Measurements from ENCODE around the gene TMEM253. TPM values are rescaled to one million over a fixed set of nuclear protein-coding genes. Genes with fewer than 3 reads are reported as not detected.

Gene TMEM253
- total RNA-seq, 1 experiment from 2014 or later = not detected

DNA sequence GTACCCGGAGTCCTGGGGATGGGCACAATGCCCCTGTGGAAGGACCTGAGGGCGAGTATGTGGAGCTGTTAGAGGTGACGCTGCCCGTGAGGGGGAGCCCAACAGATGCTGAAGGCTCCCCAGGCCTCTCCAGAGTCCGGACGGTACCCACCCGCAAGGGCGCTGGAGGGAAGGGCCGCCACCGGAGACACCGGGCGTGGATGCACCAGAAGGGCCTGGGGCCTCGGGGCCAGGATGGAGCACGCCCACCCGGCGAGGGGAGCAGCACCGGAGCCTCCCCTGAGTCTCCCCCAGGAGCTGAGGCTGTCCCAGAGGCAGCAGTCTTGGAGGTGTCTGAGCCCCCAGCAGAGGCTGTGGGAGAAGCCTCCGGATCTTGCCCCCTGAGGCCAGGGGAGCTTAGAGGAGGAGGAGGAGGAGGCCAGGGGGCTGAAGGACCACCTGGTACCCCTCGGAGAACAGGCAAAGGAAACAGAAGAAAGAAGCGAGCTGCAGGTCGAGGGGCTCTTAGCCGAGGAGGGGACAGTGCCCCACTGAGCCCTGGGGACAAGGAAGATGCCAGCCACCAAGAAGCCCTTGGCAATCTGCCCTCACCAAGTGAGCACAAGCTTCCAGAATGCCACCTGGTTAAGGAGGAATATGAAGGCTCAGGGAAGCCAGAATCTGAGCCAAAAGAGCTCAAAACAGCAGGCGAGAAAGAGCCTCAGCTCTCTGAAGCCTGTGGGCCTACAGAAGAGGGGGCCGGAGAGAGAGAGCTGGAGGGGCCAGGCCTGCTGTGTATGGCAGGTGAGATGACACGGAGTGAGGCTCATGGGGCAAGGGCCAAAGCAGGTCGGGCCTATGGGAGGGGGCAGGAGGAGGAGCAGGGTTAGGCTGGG lies 26.2 kb upstream of the TMEM253 start:
- Histone ChIP-seq H3K4me2 (ENCODE audit: low read depth, low read length, poor library complexity, severe bottlenecking) (no peak overlapping the region), H3K4me3 (ENCODE audit: low read length) (no peak overlapping the region), H4K20me1 (ENCODE audit: insufficient read depth, low read depth, low read length) (no peaks in the 10 kb centered on the region), H3K9ac (ENCODE audit: low read length) (no peak overlapping the region), H3K9me3 (ENCODE audit: low read length) (no peaks in the 10 kb centered on the region), H3K27me3 (ENCODE audit: low read length) (peaks cover 3% of the 10 kb centered on the region; the same call in 1 of the 2 replicates), H3K36me3 (ENCODE audit: insufficient read depth, low read length) (no peaks in the 10 kb centered on the region), H3K9me2 (replicated peaks; ENCODE audit: insufficient read depth, low read length) (no peaks in the 10 kb centered on the region), H2AFZ (ENCODE audit: low read length) (no peak overlapping the region), H3K27ac (ENCODE audit: low read length) (no peak overlapping the region), H3K79me2 (ENCODE audit: low read length) (no peaks in the 10 kb centered on the region), H3K4me1 (ENCODE audit: low read length) (peaks cover 26% of the 10 kb centered on the region)
- DNase-seq = no peak

DNA sequence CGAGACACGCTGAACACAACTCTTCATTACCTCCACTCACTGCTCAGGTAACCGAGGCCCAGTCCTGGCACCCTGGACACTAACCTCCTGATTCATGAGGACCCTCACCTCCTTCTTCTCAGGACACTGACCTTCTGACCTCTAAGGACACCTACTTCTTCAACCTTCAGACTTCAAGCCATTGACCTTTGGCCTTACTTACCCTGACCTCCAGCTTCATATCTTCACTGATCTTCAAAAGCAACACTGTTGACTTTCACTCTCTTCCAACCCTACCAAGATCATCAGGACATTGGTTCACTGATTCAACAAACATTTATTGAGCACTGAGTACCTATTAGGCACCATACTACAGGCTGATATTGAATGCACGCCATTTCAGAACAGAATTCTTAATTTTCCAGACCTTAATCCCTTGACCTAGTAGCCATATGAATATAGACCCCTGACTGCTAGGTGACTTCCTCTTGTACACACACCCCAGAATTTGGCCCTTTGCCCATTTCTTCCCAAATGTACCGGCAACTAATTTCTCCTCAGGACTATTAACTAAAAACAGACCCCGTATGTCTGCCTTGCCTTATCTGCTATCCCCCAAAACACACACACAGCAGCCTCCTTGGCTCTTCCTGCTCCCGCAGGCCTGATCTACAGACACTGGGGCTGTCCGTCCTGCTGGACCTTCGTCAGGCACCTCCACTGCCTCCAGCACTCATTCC lies 25.0 kb upstream of the TMEM253 start:
- Histone ChIP-seq H3K79me2 (ENCODE audit: low read length) (no peaks in the 10 kb centered on the region), H4K20me1 (ENCODE audit: insufficient read depth, low read depth, low read length) (no peaks in the 10 kb centered on the region), H3K9me3 (ENCODE audit: low read length) (no peaks in the 10 kb centered on the region), H3K4me1 (ENCODE audit: low read length) (peaks cover 16% of the 10 kb centered on the region), H3K9me2 (replicated peaks; ENCODE audit: insufficient read depth, low read length) (no peaks in the 10 kb centered on the region), H3K4me2 (ENCODE audit: low read depth, low read length, poor library complexity, severe bottlenecking) (no peak overlapping the region), H3K36me3 (ENCODE audit: insufficient read depth, low read length) (no peaks in the 10 kb centered on the region), H3K4me3 (ENCODE audit: low read length) (no peak overlapping the region), H3K27me3 (ENCODE audit: low read length) (0 out of 2 replicates have a peak, but pooled peaks cover 3% of the 10 kb centered on the region), H2AFZ (ENCODE audit: low read length) (no peak overlapping the region), H3K9ac (ENCODE audit: low read length) (no peak overlapping the region), H3K27ac (ENCODE audit: low read length) (no peak overlapping the region)
- DNase-seq = no peak

DNA sequence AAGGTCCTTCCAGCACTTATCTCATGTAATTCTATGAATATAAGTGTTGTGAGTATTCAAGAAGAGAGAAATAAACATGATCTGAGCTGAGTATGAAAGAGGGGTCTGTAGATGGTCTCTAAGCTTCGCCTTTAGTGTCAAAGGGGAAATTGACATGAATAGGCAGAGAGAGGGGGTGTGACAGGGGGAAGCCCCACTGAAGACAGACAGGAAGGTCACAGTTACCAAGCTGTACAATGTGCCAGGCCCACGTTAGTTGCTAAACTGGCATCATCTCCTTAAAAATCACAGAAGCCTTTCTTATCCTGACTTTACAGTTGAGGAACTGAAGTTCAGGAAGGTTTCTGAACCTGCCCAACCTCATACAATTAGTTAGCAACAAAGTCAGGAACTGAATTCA lies 23.2 kb upstream of the TMEM253 start:
- no peak overlapping the region for H3K27ac ChIP-seq (ENCODE audit: low read length)
- H3K4me2 ChIP-seq (ENCODE audit: low read depth, low read length, poor library complexity, severe bottlenecking) = no peak overlapping the region
- no peaks in the 10 kb centered on the region for H3K36me3 ChIP-seq (ENCODE audit: insufficient read depth, low read length)
- H3K4me1 ChIP-seq (ENCODE audit: low read length) = no peaks in the 10 kb centered on the region
- no peak overlapping the region for H3K4me3 ChIP-seq (ENCODE audit: low read length)
- H4K20me1 ChIP-seq (ENCODE audit: insufficient read depth, low read depth, low read length) = no peaks in the 10 kb centered on the region
- H3K9me2 ChIP-seq (replicated peaks; ENCODE audit: insufficient read depth, low read length) = no peaks in the 10 kb centered on the region
- DNase-seq = no peak
- H3K9me3 ChIP-seq (ENCODE audit: low read length) = no peaks in the 10 kb centered on the region
- H2AFZ ChIP-seq (ENCODE audit: low read length) = no peak overlapping the region
- H3K79me2 ChIP-seq (ENCODE audit: low read length) = no peaks in the 10 kb centered on the region
- no peak overlapping the region for H3K9ac ChIP-seq (ENCODE audit: low read length)
- no peaks in the 10 kb centered on the region for H3K27me3 ChIP-seq (ENCODE audit: low read length)

DNA sequence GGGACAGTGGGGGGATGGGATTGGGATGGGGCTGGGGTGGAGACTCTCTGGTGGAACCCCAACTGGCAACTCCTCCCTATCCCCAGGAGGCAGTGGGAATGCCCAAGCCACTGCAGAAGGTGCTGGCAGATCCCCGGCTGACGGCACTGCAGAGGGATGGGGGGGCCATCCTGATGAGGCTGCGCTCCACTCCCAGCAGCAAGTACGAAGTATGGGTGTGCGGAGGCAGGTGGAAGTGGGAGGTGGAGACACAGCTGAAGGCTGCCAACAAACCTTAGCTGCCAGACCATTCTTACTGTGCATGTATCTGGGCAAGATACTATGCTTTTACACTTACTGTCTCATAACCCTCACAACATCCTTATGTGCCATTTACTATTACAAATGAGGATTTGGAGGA lies 22.6 kb upstream of the TMEM253 start:
- H3K4me2 ChIP-seq (ENCODE audit: low read depth, low read length, poor library complexity, severe bottlenecking) = no peak overlapping the region
- H3K79me2 ChIP-seq (ENCODE audit: low read length) = no peaks in the 10 kb centered on the region
- H3K36me3 ChIP-seq (ENCODE audit: insufficient read depth, low read length) = no peaks in the 10 kb centered on the region
- H3K9me2 ChIP-seq (replicated peaks; ENCODE audit: insufficient read depth, low read length) = no peaks in the 10 kb centered on the region
- H3K27ac ChIP-seq (ENCODE audit: low read length) = no peak overlapping the region
- H3K9me3 ChIP-seq (ENCODE audit: low read length) = no peaks in the 10 kb centered on the region
- H3K9ac ChIP-seq (ENCODE audit: low read length) = no peak overlapping the region
- no peak for DNase-seq
- H3K27me3 ChIP-seq (ENCODE audit: low read length) = no peaks in the 10 kb centered on the region
- no peaks in the 10 kb centered on the region for H4K20me1 ChIP-seq (ENCODE audit: insufficient read depth, low read depth, low read length)
- no peaks in the 10 kb centered on the region for H3K4me1 ChIP-seq (ENCODE audit: low read length)
- no peak overlapping the region for H3K4me3 ChIP-seq (ENCODE audit: low read length)
- H2AFZ ChIP-seq (ENCODE audit: low read length) = no peak overlapping the region

DNA sequence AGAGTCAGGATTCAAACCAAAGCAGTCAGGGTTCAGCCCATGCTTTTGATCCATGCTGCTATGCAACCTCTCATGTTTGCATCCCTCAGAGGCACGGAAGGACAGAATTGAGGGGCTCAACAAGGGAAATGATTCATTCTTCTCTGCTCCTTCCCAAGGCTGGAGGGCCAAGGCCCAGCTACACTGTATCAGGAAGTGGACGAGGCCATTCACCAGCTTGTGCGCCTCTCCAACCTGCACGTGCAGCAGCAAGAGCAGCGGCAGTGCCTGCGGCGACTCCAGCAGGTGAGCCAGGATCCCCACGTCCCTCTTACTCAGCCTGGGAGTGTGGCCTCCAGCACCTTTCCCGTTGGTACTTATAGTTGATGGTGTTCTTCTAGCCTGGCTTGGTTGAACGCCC lies 22.1 kb upstream of the TMEM253 start:
- no peaks in the 10 kb centered on the region for H3K9me2 ChIP-seq (replicated peaks; ENCODE audit: insufficient read depth, low read length)
- H4K20me1 ChIP-seq (ENCODE audit: insufficient read depth, low read depth, low read length) = no peaks in the 10 kb centered on the region
- H3K36me3 ChIP-seq (ENCODE audit: insufficient read depth, low read length) = no peaks in the 10 kb centered on the region
- H3K27ac ChIP-seq (ENCODE audit: low read length) = no peak overlapping the region
- no peaks in the 10 kb centered on the region for H3K79me2 ChIP-seq (ENCODE audit: low read length)
- H3K4me1 ChIP-seq (ENCODE audit: low read length) = no peaks in the 10 kb centered on the region
- DNase-seq = no peak
- H3K4me2 ChIP-seq (ENCODE audit: low read depth, low read length, poor library complexity, severe bottlenecking) = no peak overlapping the region
- H3K9ac ChIP-seq (ENCODE audit: low read length) = no peak overlapping the region
- no peak overlapping the region for H2AFZ ChIP-seq (ENCODE audit: low read length)
- H3K9me3 ChIP-seq (ENCODE audit: low read length) = no peaks in the 10 kb centered on the region
- H3K27me3 ChIP-seq (ENCODE audit: low read length) = no peaks in the 10 kb centered on the region
- H3K4me3 ChIP-seq (ENCODE audit: low read length) = no peak overlapping the region

DNA sequence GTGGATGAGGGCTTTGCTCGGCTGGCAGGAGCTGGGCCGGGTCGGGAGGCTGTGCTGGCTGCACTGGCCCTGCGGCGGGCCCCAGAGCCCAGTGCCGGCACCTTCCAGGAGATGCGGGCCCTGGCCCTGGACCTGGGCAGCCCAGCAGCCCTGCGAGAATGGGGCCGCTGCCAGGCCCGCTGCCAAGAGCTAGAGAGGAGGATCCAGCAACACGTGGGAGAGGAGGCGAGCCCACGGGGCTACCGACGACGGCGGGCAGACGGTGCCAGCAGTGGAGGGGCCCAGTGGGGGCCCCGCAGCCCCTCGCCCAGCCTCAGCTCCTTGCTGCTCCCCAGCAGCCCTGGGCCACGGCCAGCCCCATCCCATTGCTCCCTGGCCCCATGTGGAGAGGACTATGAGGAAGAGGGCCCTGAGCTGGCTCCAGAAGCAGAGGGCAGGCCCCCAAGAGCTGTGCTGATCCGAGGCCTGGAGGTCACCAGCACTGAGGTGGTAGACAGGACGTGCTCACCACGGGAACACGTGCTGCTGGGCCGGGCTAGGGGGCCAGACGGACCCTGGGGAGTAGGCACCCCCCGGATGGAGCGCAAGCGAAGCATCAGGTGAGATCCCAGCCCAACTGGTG lies 19.2 kb upstream of the TMEM253 start:
- no peak overlapping the region for H2AFZ ChIP-seq (ENCODE audit: low read length)
- no peak overlapping the region for H3K4me2 ChIP-seq (ENCODE audit: low read depth, low read length, poor library complexity, severe bottlenecking)
- no peaks in the 10 kb centered on the region for H3K9me3 ChIP-seq (ENCODE audit: low read length)
- H3K4me1 ChIP-seq (ENCODE audit: low read length) = no peaks in the 10 kb centered on the region
- H3K27me3 ChIP-seq (ENCODE audit: low read length) = no peaks in the 10 kb centered on the region
- no peaks in the 10 kb centered on the region for H3K9me2 ChIP-seq (replicated peaks; ENCODE audit: insufficient read depth, low read length)
- no peak overlapping the region for H3K9ac ChIP-seq (ENCODE audit: low read length)
- no peaks in the 10 kb centered on the region for H3K36me3 ChIP-seq (ENCODE audit: insufficient read depth, low read length)
- no peak for DNase-seq
- no peaks in the 10 kb centered on the region for H3K79me2 ChIP-seq (ENCODE audit: low read length)
- H4K20me1 ChIP-seq (ENCODE audit: insufficient read depth, low read depth, low read length) = no peaks in the 10 kb centered on the region
- no peak overlapping the region for H3K4me3 ChIP-seq (ENCODE audit: low read length)
- H3K27ac ChIP-seq (ENCODE audit: low read length) = no peak overlapping the region

DNA sequence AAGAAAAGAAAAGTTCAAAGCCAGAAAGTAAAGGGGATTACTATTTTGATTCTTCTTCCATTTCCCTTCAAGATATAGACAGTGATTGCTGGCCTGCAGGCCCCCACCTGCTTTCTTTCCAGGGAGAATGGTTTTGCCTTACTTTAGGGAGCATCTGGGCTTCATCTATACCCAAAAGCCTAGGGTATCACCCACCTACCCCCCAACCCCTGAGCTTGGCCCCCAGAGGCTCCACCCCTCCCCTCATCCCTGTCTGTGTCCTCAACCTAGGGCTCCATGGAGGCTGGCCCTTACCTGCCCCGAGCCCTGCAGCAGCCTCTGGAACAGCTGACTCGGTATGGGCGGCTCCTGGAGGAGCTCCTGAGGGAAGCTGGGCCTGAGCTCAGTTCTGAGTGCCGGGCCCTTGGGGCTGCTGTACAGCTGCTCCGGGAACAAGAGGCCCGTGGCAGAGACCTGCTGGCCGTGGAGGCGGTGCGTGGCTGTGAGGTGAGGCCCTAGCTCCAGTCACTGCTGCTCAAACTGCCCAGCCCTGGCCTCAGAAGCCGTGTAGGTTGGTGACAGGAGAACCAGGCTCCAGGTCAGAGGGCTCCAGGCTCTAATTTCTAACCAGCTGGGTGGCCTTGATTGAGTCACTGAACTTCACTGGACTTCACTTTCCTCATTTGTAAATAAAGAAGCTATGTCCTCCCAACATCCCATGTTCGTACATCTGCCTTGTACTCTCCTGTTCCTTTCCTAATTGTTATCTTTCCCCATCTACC lies 17.1 kb upstream of the TMEM253 start:
- no peaks in the 10 kb centered on the region for H3K79me2 ChIP-seq (ENCODE audit: low read length)
- no peaks in the 10 kb centered on the region for H3K9me2 ChIP-seq (replicated peaks; ENCODE audit: insufficient read depth, low read length)
- no peaks in the 10 kb centered on the region for H4K20me1 ChIP-seq (ENCODE audit: insufficient read depth, low read depth, low read length)
- H3K27ac ChIP-seq (ENCODE audit: low read length) = no peak overlapping the region
- H3K9me3 ChIP-seq (ENCODE audit: low read length) = no peaks in the 10 kb centered on the region
- DNase-seq = no peak
- no peak overlapping the region for H3K4me2 ChIP-seq (ENCODE audit: low read depth, low read length, poor library complexity, severe bottlenecking)
- no peaks in the 10 kb centered on the region for H3K27me3 ChIP-seq (ENCODE audit: low read length)
- H3K9ac ChIP-seq (ENCODE audit: low read length) = no peak overlapping the region
- H3K4me1 ChIP-seq (ENCODE audit: low read length) = 0 out of 2 replicates have a peak, but pooled peaks cover 3% of the 10 kb centered on the region
- H3K4me3 ChIP-seq (ENCODE audit: low read length) = no peak overlapping the region
- no peaks in the 10 kb centered on the region for H3K36me3 ChIP-seq (ENCODE audit: insufficient read depth, low read length)
- no peak overlapping the region for H2AFZ ChIP-seq (ENCODE audit: low read length)
